Activated CD8-positive, alpha-beta memory T cell treated with anti-CD3 and anti-CD28 coated beads, Interleukin-2, amount 50 U/mL, for 4 hours (primary cell): ENCODE results near the gene VSIG10.
"Not testable (repeated sequence)": the region's sequence is repeated elsewhere in the genome, so short reads cannot be mapped to it uniquely, and the experiment has no call there.

Source experiments
- DNase-seq: peaks from one replicate; pipeline ENCODE4 v3.0.0-alpha.2; 2020

Gene VSIG10, protein sequence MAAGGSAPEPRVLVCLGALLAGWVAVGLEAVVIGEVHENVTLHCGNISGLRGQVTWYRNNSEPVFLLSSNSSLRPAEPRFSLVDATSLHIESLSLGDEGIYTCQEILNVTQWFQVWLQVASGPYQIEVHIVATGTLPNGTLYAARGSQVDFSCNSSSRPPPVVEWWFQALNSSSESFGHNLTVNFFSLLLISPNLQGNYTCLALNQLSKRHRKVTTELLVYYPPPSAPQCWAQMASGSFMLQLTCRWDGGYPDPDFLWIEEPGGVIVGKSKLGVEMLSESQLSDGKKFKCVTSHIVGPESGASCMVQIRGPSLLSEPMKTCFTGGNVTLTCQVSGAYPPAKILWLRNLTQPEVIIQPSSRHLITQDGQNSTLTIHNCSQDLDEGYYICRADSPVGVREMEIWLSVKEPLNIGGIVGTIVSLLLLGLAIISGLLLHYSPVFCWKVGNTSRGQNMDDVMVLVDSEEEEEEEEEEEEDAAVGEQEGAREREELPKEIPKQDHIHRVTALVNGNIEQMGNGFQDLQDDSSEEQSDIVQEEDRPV

DNA sequence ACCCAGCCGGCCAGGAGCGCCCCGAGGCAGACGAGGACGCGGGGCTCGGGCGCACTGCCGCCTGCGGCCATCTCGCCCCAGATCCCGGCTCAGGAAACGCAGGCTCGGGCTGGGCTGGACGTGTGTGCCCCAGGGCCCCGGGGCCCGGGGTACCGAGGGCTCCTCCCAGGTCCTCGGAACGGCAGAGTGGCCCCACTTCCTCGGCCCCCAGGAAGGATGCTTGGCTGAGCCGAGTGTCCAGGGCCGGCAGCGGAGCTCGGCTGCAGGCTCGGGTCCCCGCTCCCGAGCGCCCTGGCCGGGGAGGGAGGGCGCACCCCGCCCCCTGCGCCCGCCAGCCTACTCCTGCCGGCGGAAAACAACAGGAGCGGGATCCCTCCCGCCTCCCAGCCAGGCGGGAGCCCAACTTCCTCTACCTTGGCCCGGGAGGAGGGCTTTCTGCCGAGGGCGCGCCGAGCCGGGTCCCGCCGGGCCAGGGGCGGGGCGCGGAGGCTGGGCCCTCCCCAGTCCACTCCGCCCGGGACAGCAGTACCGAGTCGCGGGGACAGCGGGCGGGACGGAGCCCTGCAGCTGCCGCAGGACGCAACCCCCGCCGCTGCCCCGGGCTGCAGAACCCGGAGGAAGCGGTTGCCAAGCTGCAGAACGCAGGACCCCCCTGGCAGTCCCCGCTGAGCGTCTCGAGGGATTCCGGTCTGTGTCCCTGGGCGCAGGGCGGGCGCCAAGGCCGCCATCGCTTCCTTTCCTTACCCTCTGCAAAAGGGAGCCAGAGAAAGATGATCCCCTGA, at the start of gene VSIG10:
VSIG10 (minus strand) TSS at position 411 of the 782 bp plus-strand sequence; CDS start at position 71, 340 bp downstream.
- peak; percentile 16 for DNase-seq

DNA sequence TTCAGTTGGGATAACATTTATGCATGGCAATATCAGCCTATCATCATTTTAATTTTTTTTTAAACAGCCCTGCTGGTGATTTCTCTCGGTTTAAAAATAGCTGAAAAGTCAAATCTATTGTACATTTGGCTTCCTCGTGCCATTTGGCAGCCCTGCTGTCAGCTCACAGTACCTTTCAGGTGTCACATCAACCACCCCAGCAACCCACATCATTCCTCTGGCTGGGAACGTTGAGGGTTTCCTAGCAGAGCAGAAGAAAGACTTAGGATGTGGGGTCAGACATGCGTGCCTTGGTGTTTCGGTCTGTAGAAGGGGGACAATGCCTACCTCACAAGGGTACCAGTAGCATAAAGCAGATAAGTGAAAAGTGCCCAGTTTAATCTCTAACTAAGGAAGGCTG, 47.9 kb upstream of the VSIG10 start:
- no peak for DNase-seq

DNA sequence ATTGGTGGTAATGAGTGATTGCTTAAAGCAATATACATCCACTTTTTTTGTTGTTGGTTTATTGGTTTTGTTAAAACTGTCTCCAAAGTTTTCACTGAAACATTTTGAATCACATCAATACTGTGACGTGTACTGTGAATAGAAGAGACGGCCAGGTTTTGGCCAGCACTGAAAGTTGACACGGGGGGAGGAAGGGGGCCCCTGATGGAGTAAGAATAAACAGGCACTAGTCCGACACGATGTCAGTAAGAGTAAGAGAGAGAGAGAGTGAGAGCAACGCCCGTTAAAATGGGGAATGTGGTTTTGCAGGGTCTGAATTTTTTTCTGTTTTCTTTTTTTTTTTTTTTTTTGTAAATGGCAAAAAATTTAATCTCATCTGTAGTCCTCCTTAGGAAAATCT, 46.8 kb upstream of the VSIG10 start:
- DNase-seq: no peak

DNA sequence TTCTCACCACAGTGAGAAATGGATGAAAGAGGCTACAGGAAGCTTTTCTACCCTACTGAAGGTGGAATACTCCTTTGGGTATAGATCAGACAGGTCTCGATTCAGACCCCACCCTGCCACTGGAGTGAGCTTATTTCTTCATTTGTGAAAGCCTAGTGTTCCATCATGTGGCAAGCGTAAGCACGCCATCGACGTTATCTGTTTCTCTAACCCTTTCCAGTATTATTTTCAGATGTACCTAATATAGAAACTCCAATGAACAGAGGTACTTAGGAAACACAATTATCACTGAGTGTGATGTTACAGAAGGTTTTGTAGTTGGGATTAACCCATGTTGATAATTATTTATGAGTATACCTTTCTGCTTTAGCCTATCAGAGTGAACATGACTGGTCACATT, 44.5 kb upstream of the VSIG10 start:
- no peak for DNase-seq

DNA sequence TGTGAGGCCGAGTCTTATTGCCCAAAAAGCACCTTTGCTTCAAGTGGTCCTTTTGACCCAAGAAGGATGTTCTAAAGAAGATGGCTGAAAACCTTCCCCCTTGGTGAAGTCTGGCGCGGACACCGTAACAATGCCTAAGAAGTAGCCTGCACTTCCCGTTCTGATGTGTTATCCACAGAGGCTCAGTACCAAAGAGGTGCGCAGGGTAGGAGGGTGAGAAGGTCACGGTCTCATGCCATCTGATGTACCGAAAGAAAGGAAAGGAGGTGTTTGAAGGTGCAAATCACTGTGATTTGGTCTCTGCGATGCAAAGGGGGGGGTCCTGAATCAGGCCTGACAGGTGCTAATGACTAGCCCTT, 42.0 kb upstream of the VSIG10 start:
- DNase-seq: no peak

DNA sequence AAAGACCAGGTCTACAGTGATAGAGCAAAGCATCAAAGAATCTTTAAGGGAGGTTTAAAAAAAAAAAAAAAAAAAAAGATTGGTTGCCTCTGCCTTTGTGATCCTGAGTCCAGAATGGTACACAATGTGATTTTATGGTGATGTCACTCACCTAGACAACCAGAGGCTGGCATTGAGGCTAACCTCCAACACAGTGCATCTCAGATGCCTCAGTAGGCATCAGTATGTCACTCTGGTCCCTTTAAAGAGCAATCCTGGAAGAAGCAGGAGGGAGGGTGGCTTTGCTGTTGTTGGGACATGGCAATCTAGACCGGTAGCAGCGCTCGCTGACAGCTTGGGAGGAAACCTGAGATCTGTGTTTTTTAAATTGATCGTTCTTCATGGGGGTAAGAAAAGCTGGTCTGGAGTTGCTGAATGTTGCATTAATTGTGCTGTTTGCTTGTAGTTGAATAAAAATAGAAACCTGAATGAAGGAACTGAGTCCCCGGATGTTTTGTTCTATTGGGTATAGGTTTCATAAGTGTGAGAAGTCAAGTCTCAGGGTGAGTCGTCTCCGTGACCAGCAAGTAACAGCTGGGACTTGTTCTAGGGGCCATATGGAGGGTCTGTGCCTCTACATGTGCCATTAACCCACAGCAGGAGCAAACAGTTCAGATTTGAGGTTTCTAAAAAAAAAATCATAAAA, 41.4 kb upstream of the VSIG10 start:
- no peak for DNase-seq

DNA sequence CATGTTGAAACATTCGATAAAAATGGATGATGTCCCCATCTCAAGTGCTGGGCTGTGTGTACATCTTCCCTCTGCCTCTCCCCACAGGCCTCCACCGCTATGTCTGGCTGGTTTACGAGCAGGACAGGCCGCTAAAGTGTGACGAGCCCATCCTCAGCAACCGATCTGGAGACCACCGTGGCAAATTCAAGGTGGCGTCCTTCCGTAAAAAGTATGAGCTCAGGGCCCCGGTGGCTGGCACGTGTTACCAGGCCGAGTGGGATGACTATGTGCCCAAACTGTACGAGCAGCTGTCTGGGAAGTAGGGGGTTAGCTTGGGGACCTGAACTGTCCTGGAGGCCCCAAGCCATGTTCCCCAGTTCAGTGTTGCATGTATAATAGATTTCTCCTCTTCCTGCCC, 40.7 kb upstream of the VSIG10 start:
- DNase-seq: no peak

DNA sequence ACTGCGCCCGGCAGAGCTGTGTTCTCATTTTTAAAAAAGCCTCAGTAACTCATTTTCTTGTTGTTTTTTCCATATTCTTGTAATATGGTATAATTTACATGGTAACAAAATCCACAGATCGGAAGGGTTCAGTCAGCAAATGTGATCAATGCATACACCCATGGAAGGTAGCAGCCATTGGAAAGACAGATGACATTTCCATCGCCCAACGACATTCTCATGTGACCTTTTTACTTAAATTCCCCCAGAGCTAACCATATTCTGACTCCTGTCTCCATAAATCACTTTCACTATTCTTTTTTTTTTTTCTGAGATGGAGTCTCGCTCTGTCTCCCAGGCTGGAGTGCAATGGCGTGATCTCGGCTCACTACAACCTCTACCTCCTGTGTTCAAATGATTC, 37.0 kb upstream of the VSIG10 start:
- DNase-seq: no peak

DNA sequence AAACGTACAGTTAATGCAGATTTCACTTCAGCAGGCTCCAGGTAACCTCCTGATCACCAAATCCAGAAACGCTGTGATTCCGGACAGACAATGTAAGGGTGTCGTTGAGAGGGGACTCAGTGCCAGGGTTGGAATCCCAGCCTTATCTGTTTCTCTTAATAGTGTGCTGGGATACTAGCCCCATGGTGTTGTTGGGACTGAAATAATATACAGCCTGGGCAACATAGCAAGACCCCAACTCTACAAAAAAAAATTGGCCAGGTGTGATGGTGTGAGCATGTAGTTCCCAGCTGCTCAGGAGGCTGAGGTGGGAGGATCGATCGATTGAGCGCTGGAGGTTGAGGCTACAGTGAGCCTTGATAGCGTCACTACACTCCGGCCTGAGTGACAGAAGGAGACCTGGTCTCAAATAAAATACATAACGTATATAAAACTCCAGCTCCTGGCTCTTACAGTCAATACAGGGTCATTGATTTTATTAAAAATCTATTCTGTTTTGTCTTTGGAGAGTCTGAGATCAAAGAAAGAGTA, 33.4 kb upstream of the VSIG10 start:
- no peak for DNase-seq

DNA sequence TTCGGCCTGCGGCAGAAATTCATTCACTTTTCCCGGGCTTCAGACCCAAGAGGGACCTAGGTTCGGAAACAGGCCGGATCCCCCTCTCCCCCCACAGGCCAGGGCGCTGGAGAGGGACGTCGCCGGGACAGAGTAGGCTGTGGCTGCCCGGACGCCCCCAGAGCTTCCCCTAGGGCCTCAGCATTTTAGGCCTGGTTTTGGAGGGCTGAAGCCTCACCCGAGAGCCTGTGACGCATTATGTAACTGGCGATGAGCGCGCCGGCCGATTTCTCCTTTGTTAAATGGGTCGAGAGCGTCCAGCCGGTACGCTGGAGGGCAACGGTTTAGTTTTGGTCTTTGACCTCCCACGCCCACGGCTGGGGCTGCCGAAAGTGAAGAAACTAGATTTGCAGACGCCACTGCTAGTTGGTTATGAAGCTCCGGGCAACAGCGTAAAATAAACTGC, 32.8 kb upstream of the VSIG10 start:
- peak; percentile 39 for DNase-seq

DNA sequence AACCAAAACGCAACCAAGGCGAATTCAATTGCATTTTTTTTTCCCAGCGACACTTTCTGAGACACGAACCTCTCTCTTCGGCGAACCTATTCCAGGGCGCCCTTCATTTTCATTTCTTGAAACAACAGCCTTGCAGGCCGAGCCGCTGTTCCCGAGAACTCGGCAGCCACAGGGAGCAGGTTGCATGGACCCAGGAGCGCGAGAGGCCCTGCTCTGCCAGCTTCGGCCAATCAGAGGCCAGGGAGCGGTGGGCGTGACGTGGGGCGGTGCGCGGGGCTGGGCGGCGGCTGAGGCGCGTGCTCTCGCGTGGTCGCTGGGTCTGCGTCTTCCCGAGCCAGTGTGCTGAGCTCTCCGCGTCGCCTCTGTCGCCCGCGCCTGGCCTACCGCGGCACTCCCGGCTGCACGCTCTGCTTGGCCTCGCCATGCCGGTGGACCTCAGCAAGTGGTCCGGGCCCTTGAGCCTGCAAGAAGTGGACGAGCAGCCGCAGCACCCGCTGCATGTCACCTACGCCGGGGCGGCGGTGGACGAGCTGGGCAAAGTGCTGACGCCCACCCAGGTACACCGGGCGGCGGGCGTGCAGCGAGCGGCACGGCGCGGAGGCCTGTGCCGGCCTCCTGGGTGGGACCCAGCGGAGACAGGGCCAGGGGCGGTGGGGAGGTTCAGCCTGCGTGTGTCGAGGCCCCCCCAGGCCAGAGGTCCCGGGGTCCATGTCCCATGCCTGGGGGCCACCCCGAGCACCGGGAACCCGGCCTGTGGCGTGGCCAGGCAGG, 32.2 kb upstream of the VSIG10 start, which contains the start of gene PEBP1:
PEBP1 (plus strand) TSS at position 337 of the 771 bp plus-strand sequence; CDS start at position 423, 86 bp downstream.
- DNase-seq: peak; percentile 94

DNA sequence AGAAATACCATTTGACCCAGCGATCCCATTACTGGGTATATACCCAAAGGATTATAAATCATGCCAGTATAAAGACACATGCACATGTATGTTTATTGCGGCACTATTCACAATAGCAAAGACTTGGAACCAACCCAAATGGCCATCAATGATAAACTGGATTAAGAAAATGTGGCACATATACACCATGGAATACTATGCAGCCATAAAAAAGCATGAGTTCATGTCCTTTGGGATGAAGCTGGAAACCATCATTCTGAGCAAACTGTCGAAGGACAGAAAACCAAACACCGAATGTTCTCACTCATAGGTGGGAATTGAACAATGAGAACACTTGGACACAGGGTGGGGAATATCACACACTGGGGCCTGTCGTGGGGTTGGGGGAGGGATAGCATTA, 25.6 kb upstream of the VSIG10 start:
- DNase-seq: not testable (repeated sequence)

DNA sequence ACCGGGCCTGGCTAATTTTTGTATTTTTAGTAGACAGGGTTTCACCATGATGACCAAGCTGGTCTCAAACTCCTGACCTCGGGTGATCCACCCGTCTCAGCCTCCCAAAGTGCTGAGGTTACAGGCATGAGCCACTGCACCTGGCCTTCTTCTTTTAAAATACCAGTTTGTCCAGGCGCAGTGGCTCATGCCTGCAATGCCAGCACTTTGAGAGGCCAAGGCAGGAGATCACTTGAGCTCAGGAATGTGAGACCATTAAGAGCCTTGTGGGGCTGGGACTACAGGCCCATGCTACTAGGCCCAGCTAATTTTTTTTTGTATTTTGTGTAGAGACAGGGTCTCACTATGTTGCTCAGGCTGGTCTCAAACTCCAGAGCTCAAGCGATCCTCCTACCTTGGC, 24.1 kb upstream of the VSIG10 start:
- DNase-seq: no peak

DNA sequence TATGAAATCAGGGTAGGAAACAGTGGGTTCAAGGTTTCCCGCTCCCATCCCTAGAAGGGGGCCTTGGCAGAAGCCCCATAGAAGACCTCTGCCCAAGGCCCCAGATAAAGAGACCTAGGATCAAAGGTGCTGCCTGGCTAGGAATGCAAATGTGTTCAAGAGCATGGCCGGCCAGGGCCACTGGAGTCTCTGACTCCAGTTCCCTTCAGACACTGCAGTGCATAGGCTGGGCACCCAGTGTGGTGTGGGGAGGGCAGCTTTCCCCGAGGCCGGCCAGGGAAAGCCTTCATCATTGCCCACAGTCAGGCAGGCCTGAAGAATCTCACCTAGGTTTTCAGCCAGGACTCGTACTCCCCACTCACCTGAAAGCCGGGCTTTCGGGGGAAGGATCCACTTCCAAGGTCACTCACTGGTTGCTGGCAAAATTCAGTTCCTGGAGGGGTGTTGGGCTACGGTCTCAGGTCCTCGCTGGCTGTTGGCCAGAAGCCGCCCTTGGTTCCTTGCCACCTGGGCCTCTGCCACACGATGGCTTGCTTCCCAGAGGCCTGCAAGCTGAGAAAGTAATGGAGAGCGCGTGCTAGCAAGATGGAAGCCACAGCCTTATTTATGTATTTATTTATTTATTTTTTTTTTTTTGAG, 22.4 kb upstream of the VSIG10 start:
- no peak for DNase-seq

DNA sequence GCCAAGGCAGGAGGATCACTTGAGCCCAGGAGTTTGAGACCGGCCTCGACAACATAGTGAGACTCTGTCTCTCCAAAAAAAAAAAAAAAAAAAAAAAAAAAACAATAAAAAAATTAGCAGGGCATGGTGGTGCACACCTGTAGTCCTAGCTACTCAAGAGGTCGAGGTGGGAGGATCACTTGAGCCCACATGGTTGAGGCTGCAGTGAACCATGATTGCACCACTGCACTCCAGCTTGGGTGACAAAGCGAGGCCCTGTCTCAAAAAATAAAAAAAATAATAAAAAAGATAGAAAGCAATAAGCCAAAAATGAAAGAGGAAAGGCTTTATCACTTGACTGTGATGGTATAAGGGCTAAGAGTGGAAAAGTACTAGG, 21.9 kb upstream of the VSIG10 start:
- no peak for DNase-seq

DNA sequence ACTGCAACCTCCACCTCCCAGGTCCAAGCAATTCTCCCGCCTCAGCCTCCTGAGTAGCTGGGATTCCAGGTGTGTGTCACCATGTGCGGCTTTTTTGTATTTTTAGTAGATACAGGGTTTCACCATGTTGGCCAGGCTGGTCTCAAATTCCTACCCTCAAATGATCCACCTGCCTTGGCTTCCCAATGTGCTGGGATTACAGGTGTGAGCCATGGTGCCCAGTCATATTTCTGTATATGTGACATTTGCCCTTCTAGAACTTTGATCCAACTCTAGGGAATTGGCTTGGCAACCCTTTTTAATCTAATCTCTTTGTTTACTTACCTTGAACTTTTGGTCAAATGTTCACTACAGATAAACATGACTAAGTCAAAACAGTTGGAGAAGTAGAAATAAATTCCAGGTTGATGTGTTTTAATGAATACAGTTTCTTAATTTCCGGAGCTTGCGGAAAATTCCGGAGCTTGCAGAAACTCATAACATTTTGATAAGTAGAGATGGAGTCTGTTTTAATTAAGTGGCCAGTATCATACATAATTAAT, 20.6 kb upstream of the VSIG10 start:
- DNase-seq: no peak

DNA sequence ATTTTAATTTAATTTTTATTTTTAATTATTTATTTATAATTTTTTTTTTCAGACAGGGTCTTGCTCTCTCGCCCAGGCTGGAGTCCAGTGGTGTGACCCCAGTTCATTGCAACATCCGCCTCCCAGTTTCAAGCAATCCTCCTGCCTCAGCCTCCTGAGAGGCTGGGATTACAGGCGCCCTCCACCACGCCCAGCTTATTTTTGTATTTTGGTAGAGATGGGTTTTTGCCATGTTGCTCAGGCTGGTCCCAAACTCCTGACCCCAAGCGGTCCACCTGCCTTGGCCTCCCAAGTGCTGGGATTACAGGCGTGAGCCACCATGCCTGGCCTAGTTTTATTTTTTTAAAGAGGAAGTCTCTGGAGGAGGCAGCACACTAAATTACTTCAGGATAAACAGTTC, 18.5 kb upstream of the VSIG10 start:
- no peak for DNase-seq

DNA sequence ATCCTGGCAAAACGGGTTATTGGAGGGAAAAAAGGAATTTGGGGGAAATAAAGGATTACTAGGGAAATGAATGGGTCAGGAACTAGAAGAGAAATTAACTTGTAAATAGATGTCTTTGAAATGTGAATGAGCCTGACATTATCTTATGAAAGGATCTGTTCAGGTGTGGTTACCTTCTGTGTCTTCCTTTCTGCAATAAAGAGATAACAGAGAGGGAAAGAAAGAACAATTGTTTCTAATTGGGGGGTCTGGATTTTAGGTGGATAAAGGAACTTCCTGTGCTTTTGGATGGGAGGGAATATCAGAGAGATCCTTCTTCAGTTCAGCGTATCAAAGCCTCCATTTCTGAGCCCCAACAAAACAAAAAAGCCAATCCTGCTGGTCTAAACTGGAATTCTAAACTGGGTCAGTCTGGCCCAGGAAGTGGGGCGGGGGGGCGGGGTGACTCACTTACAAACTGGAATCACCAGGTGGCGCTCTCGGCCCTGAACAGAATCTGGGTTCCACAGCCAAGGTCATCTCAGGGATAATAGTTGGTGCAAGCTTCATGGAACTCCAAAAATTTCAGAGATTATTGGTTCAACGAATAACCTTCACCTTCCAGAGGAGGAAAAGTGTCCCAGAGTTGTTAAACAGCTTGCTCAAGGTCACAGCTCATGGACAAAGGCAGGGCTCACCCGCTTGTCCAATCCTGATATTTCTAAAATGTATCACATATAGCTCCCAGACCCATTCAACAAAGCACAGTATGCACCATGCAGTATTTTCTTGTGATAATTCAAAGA, 17.0 kb upstream of the VSIG10 start:
- peak; percentile 61 for DNase-seq

DNA sequence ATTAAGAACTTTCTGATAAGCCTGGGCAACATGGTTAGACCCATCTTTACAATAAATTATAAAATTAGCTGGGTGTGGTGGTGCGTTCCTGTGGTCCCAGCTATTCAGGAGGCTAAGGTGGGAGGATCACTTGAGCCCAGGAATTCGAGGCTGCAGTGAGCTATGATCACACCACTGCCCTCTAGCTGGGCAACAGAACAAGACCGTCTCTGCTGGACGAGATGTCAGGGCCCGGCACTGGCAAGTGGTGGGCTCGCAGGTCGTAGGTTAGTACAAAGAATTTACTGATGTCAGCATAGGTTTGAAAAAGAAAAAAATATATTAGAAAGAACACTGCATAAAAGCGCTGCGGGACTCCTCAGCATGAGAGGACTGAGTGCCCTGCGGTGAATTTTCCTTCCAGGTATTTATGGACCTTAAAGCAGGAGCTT, 15.7 kb upstream of the VSIG10 start:
- no peak for DNase-seq

DNA sequence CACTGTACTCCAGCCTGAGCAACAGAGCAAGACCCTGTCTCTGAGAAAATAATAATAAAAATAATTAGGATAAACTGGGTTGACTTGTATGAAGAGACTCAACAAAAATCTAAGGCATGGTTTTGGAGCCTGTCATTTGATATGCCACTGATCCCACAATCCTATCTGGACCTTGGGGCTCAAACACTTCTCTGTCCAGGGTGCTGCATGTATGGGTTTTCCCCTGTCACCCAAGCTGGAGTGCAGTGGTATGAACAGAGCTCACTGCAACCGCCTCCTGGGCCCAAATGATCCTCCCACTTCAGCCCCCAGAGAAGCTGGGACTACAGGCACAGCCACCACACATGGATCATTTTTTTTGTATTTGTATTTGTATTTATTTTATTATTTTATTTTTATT, 5.3 kb upstream of the VSIG10 start:
- no peak for DNase-seq

DNA sequence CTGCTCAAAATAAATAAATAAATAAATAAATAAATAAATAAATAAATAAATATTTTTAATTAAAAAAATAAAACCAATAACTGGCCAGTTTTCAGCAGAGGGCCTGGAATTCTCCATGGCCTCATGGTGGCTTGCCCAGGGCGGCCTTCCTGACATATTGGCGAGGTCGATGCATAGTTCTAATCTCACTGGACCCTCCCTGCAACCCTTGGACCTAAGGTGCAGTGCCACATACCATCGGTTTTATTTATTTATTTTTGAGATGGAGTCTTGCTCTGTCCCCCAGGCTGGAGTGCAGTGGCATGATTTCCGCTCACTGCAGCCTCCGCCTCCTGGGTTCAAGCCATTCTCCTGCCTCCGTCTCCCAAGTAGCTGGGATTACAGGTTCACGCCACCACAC, 3.9 kb upstream of the VSIG10 start:
- no peak for DNase-seq
